ENCODE measurements around the gene NECAB3. TPM values are rescaled to one million over a fixed set of nuclear protein-coding genes. Genes with fewer than 3 reads are reported as not detected.

NECAB3 gene
- total RNA-seq, 4 donors from 2014 or later, result 19.1 to 29.8 (median 26.8) TPM

DNA sequence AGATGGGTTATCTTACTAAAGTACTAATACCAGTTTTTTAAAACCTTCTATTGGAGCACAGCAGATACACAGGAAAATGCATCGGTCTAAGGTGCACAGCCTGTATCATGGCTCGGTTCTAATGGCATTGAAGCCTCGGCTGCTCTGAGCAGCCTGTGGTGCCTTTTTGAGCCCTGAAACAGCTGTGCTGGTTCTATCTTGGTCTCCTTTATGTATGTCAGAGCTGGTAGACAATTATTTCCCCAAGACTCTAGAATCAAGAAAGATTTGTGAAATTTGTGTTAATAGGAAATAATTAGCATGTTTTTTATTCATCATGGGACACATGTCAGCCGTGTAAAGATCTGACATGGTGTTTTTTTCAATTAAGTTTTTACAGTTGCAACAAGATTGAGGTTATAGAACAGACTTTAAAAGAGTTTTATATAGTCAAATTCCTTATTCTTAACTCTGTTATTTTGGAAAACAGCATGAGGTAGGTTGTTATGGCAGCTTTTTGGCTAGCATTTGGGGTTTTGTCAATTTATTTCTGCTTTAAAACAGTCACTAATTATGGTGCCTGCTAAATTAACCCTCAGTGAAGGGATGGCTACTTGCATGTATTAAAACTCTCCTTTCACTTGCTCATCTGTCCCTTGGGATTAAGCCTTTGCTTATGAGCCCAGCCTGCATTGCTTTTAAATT, 52.4 kb downstream of the NECAB3 start:
- ATAC-seq (ENCODE audit: low FRiP score) (no peak), DNase-seq (ENCODE audit: low spot score) (no peak)
- TF ChIP-seq, protein P1, sequence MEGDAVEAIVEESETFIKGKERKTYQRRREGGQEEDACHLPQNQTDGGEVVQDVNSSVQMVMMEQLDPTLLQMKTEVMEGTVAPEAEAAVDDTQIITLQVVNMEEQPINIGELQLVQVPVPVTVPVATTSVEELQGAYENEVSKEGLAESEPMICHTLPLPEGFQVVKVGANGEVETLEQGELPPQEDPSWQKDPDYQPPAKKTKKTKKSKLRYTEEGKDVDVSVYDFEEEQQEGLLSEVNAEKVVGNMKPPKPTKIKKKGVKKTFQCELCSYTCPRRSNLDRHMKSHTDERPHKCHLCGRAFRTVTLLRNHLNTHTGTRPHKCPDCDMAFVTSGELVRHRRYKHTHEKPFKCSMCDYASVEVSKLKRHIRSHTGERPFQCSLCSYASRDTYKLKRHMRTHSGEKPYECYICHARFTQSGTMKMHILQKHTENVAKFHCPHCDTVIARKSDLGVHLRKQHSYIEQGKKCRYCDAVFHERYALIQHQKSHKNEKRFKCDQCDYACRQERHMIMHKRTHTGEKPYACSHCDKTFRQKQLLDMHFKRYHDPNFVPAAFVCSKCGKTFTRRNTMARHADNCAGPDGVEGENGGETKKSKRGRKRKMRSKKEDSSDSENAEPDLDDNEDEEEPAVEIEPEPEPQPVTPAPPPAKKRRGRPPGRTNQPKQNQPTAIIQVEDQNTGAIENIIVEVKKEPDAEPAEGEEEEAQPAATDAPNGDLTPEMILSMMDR (IDR thresholded peaks at IDR 0.05), result no peak

DNA sequence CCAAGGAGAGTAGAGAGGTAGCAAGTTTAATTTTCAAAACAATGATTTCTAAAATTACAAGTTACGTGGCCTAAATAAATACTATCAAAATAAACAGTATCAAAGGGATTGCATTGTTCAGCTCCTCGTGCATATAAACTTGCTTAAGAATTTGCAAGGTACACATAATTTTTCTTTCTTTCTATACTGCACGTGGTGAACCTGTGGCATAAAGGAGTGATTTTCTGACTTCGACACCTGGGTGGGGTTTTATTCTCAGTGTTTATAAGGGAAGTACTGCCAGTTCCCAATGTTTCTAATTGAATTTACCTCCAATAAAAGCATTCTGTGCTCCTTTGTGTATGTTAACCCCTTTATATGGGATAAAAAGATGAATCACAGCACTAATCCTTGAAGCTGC, 62.2 kb downstream of the NECAB3 start:
- ATAC-seq (ENCODE audit: low FRiP score), result no peak

DNA sequence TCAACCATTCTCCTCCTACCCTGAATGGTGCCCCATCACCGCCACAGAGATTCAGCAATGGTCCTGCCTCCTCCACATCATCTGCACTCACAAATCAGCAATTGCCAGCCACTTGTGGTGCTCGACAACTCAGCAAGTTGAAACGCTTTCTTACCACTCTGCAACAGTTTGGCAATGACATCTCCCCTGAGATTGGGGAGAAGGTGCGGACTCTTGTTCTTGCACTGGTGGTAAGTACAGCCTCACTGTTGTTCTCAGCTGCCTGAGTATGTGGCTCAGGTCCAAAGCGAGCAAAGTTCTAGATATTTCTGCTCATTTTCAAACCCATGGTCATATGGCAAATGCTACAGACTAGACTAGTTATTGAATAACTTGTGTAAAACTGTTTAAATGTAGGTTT, 63.1 kb downstream of the NECAB3 start:
- ATAC-seq (ENCODE audit: low FRiP score), result no peak
- TF ChIP-seq, protein P1 (IDR thresholded peaks at IDR 0.05), result no peak
- no peak for DNase-seq (ENCODE audit: low spot score)

More for the DNA sequence above, 62.2 kb downstream of the NECAB3 start:
- no peak for DNase-seq (ENCODE audit: low spot score)
- TF ChIP-seq, protein P1 (IDR thresholded peaks at IDR 0.05), result no peak

DNA sequence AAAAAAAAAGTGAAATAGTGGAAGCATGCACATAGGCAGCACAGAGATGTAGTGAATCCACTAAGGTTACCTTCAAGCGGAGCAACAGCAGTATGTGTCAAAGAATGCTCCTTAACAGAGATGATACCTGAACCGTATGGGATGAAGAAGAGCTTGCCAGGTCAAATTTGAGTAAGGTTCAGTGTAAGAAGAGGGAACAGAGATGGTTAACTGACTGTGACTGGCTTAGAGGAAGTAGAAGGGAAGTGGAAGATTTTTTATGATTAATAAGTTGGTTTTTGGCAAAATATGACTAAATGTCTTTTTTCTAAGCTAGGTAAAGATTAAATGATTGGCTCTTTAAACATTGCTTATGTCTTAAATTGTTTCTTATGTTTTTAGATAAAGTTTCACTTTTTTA, 64.7 kb downstream of the NECAB3 start:
- no peak for DNase-seq (ENCODE audit: low spot score)
- ATAC-seq (ENCODE audit: low FRiP score), result no peak
- TF ChIP-seq, protein P1 (IDR thresholded peaks at IDR 0.05), result no peak

Other genes with a start within 250 kb of the NECAB3 start
- gene SNTA1, start 230.7 kb downstream of the NECAB3 start, total RNA-seq, result 10 to 100 TPM; 28.5 to 39.2 (median 37.0) TPM
- gene CBFA2T2, start 184.3 kb downstream of the NECAB3 start, total RNA-seq, result 10 to 100 TPM in 2 of 4 donors, 1 to 10 TPM in 2; 5.8 to 11.8 (median 10.0) TPM
- not detected for gene C20orf144, start 12.1 kb downstream of the NECAB3 start, total RNA-seq
- 1 to 10 TPM; 1.1 to 2.4 (median 1.8) TPM for gene ACTL10, start 7.5 kb downstream of the NECAB3 start, total RNA-seq
- gene E2F1, start 12.0 kb upstream of the NECAB3 start, total RNA-seq, result 1 to 10 TPM; 1.2 to 1.9 (median 1.5) TPM
- 1 to 10 TPM; 3.6 to 8.7 (median 4.8) TPM for gene PXMP4, start 45.9 kb upstream of the NECAB3 start, total RNA-seq
- 1 to 10 TPM; 1.6 to 2.3 (median 2.0) TPM for gene ZNF341, start 57.6 kb upstream of the NECAB3 start, total RNA-seq
- gene CHMP4B, start 136.9 kb upstream of the NECAB3 start, total RNA-seq, result 10 to 100 TPM; 64.8 to 96.7 (median 69.8) TPM